Occipital lobe (tissue), 2 donors: Measurements from ENCODE around the gene IFNGR2. TPM values are rescaled to one million over a fixed set of nuclear protein-coding genes. Genes with fewer than 3 reads are reported as not detected.
"Not testable (repeated sequence)": the region's sequence is repeated elsewhere in the genome, so short reads cannot be mapped to it uniquely, and the experiment has no call there.

Experiments used
- DNase-seq: peaks from one replicate; lab custom pipeline; 2025; lab: John Stamatoyannopoulos, UW
- total RNA-seq: library from RNA; depleted of rRNA; stranded (reverse); fragments of >200 nt; gene quantifications from one replicate; pipeline ENCODE4 v1.2.3, GENCODE V29; 2014

Gene IFNGR2
- total RNA-seq, 1 donor from 2014 or later = 57.1 TPM

DNA sequence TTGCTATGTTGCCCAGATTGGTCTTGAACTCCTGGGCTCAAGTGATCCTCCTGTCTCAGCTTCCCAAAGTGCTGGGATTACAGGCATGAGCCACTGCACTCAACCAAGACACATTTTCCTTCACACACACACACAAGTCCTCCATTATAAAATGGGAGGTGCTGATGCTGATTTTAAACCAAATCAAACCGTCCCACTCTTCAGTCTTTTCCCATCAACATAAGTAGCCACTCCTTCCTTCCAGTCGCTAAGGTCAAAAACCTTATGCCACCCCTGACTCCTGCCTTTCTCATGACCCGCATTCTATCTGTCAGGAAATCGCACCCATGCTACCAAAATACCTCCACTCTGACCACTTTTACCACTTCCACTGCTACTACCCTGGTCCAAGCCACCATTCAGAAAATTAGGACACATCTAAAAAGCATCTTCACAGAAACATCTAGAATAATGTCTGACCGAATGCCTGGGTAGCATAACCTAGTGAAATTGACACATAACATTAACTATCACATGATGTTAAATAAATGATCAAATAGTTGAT lies 28.0 kb upstream of the IFNGR2 start:
- no peak for DNase-seq

DNA sequence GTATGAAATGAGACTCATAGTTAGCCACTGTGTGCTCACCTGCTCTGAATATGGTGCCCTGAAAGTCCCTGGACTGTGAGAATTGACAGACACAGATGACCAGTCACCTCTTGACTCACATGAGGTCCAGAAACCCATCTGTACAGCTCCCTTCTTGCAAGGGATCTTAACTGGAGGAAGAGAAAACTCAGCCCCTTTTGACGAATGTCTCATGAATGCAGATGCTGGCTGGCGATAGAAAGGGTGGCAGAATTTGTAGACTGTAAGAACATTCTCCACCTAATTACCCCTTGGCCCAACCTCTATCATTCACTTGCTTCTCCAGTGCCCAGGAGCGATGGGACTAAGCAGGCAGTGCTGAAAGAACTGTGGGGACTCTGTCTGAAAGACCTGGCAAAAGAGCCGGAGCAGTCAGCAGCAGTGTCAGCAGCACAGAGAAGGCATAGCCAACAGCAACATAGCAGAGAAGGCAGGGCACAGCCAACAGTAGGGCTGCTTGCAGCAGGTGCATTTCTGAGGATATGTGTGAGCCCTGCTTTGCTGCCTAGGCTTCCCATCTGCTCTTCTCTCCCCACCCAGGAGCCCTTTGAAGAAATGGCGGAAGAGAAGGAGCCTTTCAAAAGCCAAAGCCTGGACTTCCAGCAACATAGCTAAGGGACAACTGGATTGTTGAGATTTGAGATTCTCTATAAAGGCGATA lies 25.8 kb upstream of the IFNGR2 start:
- DNase-seq = no peak

- DNase-seq = no peak
These were observed 25.1 kb upstream of the IFNGR2 start for GRCh38 chr21:33378081-33378480.

DNA sequence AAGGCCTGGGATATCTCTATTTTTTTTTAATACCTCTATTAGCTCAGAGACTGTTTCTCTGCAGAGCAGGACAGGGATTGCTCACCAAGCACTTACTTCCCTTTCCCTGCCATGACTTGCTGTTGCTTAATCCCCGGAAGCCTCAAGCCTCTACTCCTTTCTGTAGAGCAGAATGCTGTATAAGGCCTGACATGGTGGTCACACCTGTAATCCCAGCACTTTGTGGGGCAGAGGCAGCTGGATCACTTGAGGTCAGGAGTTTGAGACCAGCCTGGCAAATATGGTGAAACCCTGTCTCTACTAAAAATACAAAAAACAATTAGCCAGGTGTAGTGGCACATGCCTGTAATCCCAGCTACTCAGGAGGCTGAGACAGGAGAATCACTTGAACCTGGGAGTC lies 23.3 kb upstream of the IFNGR2 start:
- not testable (repeated sequence) for DNase-seq

DNA sequence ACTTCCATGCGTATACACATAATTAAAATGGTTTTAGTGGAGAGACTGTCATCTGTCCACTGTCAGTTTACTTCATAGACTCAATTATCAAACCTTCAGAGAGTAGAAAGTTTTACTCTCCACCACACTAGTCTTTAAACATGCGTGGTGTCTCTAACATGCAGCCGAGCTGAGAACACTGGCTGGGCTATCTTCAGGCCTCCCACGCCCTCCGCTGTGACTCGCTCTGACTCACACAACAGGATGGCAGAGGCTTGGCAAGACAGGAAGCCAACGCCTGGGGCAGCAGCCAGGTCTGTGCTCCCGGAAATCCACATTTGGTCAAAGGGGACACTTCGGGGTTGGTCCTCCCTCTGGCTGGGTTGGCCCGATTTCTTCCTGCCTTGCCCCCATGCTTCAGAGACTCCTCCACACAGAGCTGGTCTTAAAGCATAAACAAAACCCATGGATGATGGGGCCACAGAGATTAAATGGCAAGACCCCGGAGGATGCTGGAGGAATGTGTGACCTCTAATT lies 22.7 kb upstream of the IFNGR2 start:
- peak; percentile 82 for DNase-seq

GRCh38 chr21:33381381-33381780 lies 21.8 kb upstream of the IFNGR2 start:
- DNase-seq = not testable (repeated sequence)

GRCh38 chr21:33383056-33383888 lies 19.9 kb upstream of the IFNGR2 start:
- no peak for DNase-seq

DNA sequence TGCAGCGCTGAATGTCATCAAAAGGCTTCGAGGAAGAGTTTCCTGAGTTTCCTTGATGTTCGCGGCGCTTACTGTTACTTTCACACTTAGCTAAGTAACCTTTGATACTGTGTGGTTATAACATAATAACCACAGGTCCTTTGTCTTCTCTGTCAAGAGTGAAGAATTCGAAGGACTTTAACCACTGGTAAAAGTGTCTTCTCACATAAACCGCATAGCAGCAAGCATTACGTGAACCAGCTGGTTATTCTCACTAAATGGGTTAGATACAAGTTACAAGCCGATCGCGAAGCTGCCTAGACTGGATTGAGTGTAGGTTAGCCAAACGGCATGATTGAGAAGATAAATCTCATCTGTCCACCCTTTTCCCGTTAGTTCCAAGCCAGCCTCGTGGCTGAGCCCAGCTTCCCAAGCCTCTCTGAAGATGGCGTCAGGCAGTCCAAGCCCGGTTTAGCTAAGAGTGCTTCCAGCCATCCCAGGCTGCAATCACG lies 18.3 kb upstream of the IFNGR2 start:
- no peak for DNase-seq

DNA sequence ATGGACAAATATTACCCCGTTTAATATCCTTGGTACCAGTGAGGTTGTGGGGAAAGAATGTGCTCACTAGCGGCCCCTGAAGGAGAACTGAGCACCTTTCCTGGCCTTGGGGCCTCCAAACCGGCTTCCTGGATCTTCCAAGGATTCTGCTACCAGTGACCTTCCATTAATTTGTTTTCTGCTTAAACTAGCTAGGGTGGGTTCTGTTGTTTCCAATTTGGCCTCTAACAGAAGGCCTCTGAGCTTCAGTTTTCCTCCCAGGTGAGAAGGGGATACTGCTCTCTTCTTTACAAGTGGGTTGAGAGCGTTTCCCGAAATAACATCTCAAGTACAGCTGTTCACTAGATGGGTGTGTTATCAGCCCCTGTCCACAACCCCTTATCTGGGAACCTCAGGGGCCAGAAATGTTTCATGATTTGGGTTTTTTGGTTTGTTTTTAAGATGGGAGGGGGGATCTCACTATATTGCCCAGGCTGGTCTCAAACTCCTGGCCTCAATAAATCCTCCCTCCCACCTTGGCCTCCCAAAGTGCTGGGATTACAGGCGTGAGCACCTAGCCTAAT lies 16.9 kb upstream of the IFNGR2 start:
- no peak for DNase-seq

- no peak for DNase-seq
These were observed 15.9 kb upstream of the IFNGR2 start for GRCh38 chr21:33387294-33387693.

GRCh38 chr21:33388188-33388587 lies 15.0 kb upstream of the IFNGR2 start:
- DNase-seq = no peak

DNA sequence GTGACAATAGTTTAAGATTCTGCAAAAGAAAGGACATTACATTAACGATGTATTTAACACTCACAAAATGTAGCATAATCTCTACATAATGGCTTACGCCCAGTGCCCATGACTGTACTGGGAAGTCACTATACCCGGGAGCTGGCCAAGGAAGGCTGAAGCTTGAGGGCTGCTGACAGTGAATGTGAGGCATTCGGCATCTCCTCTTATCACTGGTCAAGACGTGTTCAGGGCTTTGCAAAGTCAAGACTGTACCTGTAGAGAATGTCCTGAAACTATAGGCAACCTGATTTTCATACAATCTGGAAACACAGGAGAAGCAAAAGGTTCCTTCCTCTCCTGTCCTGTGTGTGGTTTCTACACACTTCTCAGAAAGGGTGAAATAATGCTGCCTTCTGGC lies 12.7 kb upstream of the IFNGR2 start:
- no peak for DNase-seq

GRCh38 chr21:33391656-33392055 lies 11.6 kb upstream of the IFNGR2 start:
- DNase-seq = no peak

GRCh38 chr21:33392284-33392985 lies 10.8 kb upstream of the IFNGR2 start:
- no peak for DNase-seq

GRCh38 chr21:33393348-33393747 lies 9.9 kb upstream of the IFNGR2 start:
- no peak for DNase-seq

GRCh38 chr21:33394260-33394659 lies 9.0 kb upstream of the IFNGR2 start:
- DNase-seq = no peak

DNA sequence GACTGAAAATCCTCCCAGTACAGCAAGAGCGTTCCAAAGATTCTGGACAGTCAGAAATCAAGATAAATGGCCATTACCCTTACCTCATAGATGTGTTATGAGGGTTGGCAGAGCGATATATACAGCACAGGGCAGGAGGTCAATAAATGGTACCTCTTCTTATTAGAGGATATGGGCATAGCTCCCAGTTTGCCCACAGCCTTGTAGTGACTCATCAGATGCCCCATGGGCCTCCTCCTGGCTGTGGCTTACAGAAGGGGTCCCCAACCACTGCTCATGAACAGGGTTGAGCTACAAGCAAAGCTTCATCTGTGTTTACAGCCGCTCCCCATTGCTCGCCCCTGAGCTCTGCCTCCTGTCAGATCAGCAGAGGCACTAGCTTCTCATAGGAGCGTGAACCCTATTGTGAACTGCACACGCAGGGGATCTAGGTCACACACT lies 7.3 kb upstream of the IFNGR2 start:
- DNase-seq = no peak

- DNase-seq = no peak
These were observed 6.8 kb upstream of the IFNGR2 start for GRCh38 chr21:33396436-33396835.

DNA sequence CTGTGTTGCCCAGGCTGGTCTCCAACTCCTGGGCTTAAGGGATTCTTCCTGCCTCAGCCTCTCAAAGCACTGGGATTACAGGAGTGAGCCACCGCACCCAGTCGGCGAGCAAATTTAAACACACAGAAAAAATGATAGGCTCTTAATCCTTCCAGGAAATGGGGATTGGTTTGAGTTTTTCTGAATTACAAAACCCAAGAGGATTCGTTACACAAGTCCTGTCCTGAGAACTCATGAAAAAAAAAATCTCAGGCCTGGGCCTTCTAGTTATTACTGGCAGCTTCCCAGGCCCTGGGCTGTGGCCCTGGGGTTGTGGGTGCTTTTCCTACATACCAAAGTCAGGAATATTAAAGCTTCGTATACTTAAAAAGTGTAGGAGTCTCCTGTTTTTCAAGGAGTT lies 6.3 kb upstream of the IFNGR2 start:
- no peak for DNase-seq

GRCh38 chr21:33397717-33398116 lies 5.5 kb upstream of the IFNGR2 start:
- DNase-seq = no peak

DNA sequence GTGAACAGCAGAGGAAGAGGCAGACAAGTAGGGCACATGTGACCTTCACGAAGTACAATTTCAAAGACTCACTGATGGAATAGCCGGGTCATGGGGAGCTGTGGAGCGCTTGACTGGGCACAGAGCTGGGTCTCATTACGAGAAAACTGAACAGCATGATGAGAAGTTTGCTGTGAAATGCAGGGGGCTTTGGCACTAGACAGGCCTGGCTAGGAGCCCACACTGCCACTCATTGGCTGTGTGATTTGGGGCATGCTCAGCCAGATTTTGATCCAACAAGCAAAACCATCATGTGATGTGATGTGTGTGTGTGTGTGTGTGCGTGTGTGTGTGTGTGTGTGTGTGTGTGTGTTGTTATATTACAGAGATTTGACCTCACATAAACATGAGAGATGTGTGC lies 4.9 kb upstream of the IFNGR2 start:
- DNase-seq = no peak
